ENCODE data around the gene KRT7.

Gene KRT7

GRCh38 chr12:52212701-52213563 lies 20.1 kb upstream of the KRT7 start:
- no peak overlapping the region for H3K4me3 ChIP-seq (ENCODE audit: low read depth, low read length)
- no peak for TF ChIP-seq CTCF (IDR thresholded peaks at IDR 0.05; ENCODE audit: control insufficient read depth, extremely low read depth, insufficient read depth)
- DNase-seq (ENCODE audit: low read depth): no peak

DNA sequence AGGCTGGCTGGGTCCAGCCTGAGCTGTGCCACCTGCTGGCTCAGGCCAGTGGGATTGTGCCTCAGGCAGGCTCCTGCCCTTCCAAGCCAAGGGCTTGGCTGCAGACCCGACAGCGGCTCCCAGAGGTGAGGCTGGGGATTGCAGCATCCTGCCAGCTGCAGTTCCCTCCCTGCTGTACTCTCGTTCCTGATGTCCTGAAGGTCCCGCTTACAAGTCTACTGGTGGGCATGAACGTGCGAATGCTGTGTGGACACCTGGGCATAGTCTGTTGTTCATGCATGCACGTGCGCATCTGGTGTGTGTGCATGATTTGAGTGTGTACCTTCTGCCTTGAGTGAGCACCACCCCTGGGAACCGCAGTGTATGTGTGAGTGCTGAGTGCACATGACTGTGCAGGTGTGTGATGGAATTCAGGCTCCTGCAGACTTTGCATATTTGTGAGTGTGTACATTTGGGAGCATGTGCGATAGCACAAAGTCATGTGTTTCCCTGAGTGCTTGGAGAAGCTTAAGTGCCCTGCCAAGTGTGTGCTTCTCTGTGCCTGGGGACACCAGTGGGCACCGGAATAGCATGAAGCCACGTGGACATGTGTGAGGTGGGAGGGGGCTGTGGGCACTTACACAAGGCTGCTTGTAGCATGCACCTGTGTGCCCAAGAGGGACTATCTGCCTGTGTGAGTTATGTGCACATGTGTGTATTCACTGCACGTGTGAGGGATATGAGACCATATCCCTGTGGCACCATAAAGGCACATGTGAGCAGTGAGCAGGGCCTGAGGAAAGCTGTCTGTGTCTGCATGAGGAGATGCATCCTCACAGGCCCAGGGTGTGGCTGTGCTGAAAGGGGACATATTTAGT lies 19.3 kb upstream of the KRT7 start:
- peak; percentile 95 for TF ChIP-seq CTCF (IDR thresholded peaks at IDR 0.05; ENCODE audit: control insufficient read depth, extremely low read depth, insufficient read depth)
- no peak overlapping the region for H3K4me3 ChIP-seq (ENCODE audit: low read depth, low read length)
- no peak for DNase-seq (ENCODE audit: low read depth)

- H3K4me3 ChIP-seq (ENCODE audit: low read depth, low read length): no peak overlapping the region
- DNase-seq (ENCODE audit: low read depth): no peak
- no peak for TF ChIP-seq CTCF (IDR thresholded peaks at IDR 0.05; ENCODE audit: control insufficient read depth, extremely low read depth, insufficient read depth)
Observed at GRCh38 chr12:52214421-52214802, 18.6 kb upstream of the KRT7 start.

- DNase-seq (ENCODE audit: low read depth): no peak
- TF ChIP-seq CTCF (IDR thresholded peaks at IDR 0.05; ENCODE audit: control insufficient read depth, extremely low read depth, insufficient read depth): no peak
- H3K4me3 ChIP-seq (ENCODE audit: low read depth, low read length): no peak overlapping the region
Observed at GRCh38 chr12:52215587-52216031, 17.4 kb upstream of the KRT7 start.

DNA sequence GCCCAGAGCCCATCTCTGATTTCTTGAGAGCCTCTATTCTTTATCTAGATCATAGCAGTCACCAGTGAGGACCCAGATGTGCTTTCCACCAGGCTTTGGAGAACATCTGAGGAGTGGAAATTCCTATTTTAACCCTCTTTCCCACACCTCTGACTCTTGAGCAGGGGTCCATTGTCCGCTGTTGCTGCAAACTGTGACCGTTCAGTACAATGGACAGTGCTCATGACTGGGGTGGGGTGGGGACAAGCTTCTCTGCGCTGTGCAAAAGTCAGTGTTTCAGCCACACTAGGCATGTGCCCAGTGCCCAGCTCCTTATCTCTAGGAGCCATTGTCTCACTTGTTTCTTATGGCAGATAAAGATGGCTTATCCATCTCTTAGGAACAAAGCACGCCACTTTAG lies 16.9 kb upstream of the KRT7 start:
- DNase-seq (ENCODE audit: low read depth): no peak
- H3K4me3 ChIP-seq (ENCODE audit: low read depth, low read length): no peak overlapping the region
- TF ChIP-seq CTCF (IDR thresholded peaks at IDR 0.05; ENCODE audit: control insufficient read depth, extremely low read depth, insufficient read depth): no peak

- peak; percentile 16; the same call in 1 of the 2 replicates for TF ChIP-seq CTCF (IDR thresholded peaks at IDR 0.05; ENCODE audit: control insufficient read depth, extremely low read depth, insufficient read depth)
- H3K4me3 ChIP-seq (ENCODE audit: low read depth, low read length): no peak overlapping the region
- DNase-seq (ENCODE audit: low read depth): no peak
Observed at GRCh38 chr12:52216807-52217206, 16.2 kb upstream of the KRT7 start.

Measured in LNCaP clone FGC (cell line).